GM18517 (cell line): ENCODE measurements around the gene RUNX1.

Experiments
- ATAC-seq: cut with Tn5 transposase; IDR thresholded peaks from one replicate; pipeline ENCODE4 v1.9.1; 2021; ENCODE audit warnings: mild to moderate bottlenecking, moderate library complexity; ENCODE audit not compliant: unreplicated experiment

RUNX1 gene

GRCh38 chr21:35017256-35017655 lies 31.8 kb downstream of the RUNX1 start:
- no peak for ATAC-seq

- ATAC-seq: no peak
Measured at GRCh38 chr21:35016517-35017188, 32.4 kb downstream of the RUNX1 start.

DNA sequence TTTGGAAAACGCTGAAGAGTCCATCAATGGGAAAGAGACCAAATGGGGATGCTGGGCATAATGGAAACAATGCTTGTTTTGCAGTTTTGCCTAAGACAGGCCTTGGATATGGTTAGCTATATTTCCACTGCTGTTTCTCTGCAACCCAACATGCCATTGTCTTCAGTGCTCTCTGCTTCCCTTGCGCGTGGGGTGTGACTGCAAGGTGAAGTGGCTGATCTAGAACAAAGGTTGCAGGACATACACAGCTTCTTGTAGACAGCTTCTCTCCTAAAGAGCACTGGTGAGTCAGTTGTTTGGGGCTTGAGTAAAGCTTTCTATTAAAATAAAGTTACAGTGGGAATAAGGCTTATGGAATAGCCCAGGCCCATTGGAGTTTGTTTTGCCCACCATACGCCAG lies 33.0 kb downstream of the RUNX1 start:
- ATAC-seq: no peak

GRCh38 chr21:35015435-35016024 lies 33.6 kb downstream of the RUNX1 start:
- no peak for ATAC-seq

GRCh38 chr21:35014302-35015041 lies 34.6 kb downstream of the RUNX1 start:
- no peak for ATAC-seq

DNA sequence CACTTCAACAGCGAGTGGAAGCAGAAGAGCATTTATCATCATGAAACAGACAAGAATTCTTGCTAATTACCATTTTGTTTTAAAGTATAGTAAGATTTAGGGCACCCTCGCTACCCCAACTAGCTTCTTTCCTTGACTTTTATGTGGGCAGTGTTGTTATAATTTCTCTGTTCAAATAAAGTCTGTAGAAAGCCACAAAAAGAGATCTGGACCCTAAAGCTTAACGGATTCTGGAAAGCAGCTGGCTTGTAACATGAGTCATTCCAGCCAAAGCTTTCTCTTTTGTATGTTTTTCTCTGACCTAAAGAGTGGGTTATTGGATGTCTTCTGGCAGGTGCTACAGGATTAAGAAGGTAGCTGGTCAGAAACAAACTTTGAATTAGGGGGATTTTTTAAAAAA lies 37.4 kb downstream of the RUNX1 start:
- ATAC-seq: no peak

DNA sequence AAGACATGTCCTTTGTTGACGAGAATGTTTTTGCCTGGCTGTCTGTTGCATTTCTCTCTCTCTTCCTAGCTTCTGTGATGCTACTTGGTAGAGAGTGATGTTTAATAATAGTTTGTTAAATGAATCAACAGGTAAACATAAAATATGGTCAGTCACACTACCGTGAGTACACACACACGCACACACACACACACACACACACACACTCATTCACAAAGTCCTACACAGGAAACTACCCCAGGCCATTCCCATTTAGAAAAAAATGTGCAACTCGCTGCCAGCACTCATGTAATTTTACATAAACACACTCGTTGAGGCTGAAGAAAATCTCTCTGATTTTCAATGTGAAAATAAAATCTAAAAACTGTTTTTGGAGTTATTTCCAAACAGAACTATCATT lies 38.7 kb downstream of the RUNX1 start:
- no peak for ATAC-seq

DNA sequence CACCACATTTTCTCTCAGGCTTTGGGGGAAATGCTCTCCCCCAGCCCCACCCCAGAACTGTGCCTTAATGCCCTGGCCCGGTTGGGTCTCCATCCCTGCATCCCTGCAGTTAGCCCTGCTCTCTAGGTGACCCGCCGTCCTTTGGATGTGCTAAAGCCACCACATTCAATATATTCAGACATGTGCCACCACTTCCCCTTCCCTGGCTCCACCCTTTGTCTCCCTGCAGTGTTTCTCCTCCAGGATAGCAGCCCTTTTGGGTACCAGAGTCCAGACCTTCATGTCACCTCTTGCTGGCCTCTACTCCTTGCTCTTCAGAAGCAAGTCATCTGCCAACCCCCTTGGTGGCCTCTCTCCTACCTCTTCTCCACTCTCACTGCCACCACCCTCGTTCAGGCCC lies 41.8 kb downstream of the RUNX1 start:
- no peak for ATAC-seq

GRCh38 chr21:35006771-35007170 lies 42.3 kb downstream of the RUNX1 start:
- no peak for ATAC-seq

DNA sequence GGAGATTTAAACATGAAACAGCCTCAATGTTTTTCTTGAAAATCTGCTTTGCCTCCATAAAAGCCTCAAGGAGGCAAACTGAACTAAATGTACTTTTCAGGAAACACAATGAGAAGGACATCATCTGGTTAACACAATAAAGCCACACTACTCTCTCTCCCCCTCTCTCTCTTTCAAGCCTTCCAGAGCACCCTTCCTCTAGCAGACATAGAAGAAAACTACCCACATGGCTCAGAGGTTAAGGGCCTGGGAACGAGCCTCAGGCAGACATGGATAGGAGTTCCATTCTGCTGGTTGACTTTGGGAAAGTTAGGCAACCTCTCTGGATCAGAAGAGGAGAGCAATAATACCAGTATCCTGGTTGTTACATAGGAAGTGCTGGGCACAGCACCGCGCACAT lies 42.9 kb downstream of the RUNX1 start:
- no peak for ATAC-seq

GRCh38 chr21:35005560-35006224 lies 43.4 kb downstream of the RUNX1 start:
- ATAC-seq: no peak

GRCh38 chr21:35005077-35005476 lies 44.0 kb downstream of the RUNX1 start:
- ATAC-seq: no peak

DNA sequence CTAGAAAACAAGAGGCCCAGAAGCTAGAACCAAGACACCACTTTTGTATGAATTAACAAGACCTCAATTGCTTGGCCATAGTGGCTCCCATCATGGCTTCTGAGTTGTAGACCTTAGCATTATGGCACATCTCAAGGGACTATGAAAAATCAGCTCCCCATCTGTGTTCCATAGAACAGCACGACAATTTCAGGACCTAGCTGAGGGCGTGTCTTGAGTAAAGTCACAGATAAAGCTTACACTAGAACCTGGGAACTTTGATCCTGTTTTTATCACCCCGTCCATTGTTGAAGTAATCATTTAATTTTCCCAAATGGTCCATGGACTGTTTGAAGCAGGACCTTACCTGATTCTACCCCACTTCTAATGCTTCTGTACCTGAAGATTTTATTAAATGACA lies 44.8 kb downstream of the RUNX1 start:
- ATAC-seq: no peak

GRCh38 chr21:35002879-35003722 lies 46.0 kb downstream of the RUNX1 start:
- no peak for ATAC-seq

GRCh38 chr21:34999397-34999941 lies 49.6 kb downstream of the RUNX1 start:
- no peak for ATAC-seq

DNA sequence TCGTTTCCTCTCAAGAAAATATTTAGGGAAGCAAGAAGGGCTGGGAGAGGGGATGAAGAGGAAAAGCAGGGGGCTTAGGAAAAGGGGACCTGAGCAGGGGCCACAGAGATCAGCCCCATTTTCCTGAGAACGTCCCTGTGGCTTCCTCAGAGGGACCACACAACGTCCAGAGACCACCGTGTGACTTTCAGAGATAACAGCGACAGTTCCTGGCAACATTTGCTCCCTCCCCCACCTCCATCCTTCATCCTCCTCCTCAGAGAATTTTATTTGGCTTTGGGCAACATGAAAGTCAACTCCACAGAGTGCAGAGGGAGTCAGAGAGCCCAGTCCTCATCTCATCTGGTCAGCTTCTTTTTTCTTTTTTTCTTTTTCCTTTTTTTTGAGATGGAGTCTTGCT lies 50.9 kb downstream of the RUNX1 start:
- ATAC-seq: no peak

DNA sequence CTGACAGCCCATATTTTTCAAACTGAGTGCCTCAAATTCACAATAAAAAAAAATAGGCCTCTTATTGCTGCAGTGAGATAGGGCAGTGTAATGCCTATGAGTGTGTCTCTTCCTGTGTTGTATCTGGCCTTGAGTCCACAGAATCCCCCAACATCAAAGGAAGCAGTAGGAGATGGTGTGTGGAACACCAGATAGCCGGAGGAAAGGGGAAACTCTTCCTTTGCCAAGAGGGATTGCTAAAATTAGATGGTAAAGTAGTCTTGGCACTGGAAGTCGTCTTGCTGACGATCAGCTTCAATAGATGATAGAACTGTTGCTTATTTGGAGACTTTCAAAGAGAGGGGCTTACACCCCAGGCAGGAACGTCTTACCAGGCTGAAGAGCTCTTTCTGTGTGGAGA lies 51.8 kb downstream of the RUNX1 start:
- ATAC-seq: no peak

DNA sequence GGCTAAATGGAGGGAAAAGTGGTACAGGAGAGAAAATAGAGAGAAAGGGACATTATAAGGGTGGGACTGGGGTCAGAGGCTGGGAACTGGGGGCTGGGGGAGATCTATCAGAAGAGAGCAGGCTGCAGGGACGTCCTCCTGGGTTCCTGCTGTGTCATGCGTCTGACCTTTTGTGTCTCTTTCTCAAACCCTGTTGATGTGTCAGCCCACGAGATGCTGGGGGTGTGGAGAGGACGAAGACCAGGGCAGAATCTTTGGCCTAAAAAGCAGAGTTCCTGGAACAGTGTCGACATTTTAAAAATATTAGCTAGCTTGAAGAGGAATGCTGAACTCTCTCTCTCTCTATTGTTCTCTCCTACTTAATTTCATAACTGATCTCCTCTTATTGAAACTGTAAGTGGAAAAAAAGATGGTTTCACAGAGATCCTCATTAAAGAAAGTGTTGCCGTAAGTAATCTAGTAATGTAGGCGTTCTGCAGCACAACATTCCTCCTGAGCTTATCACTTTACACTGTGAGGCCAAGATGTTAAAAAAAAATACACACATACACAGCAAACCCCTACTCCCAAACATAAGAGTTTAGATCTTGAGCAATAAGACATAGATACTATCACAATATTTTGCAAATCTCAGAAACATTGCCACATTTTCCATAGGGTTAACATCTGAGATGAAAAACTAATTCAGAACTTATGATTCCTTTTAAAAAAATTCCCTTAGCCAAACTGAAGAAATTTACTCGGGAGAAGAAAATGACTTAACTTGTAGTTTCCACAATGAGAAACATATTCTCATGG lies 52.6 kb downstream of the RUNX1 start:
- ATAC-seq: no peak

- no peak for ATAC-seq
Measured at GRCh38 chr21:34995979-34996303, 53.2 kb downstream of the RUNX1 start.
